22Rv1 (cell line): Measurements from ENCODE around the gene TRAK1.

ENCODE experiments used
- ZFX ChIP-seq: fragments of 450-650 bp; IDR thresholded peaks from 2 replicates; pipeline ENCODE4 v1.6.1; 2017; ENCODE audit warnings: antibody characterized with exemption, borderline replicate concordance
- TF ChIP-seq, protein P1 (sequence below): fragments of 450-650 bp; IDR thresholded peaks from 2 replicates; pipeline ENCODE4 v1.5.1; 2017; ENCODE audit warnings: mild to moderate bottlenecking

DNA sequence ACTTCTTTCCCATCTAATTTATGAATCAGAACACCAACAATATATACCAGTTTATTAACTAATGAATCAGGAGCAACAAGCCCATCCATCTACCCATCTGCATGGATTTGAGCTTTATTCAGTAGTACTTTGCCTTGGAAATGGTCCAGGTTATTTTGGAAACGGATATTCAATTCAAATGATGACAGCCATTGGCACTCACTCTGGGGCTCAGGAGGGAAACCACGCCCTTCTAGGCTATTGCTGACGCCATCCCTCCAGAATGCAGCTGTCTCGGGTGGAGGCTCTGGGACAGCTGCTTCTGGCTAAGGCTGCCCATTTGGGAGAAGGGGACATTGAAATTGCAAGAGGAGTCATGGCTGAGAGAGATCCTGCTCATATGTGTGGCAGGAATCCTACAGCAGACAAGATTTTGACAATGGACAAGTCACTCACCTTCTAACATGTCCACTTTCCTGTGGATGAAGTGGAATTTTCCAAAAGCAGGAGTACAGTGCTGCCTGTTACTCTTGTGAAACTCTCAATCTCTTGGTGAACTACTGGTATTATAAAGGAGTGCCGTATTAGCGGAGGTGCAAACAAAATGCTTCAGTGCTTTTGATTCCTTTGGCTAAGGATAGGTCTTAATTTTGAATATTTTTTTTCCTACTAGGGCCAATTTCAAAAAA is 29.3 kb upstream of the TRAK1 start:
- TF ChIP-seq, protein P1, sequence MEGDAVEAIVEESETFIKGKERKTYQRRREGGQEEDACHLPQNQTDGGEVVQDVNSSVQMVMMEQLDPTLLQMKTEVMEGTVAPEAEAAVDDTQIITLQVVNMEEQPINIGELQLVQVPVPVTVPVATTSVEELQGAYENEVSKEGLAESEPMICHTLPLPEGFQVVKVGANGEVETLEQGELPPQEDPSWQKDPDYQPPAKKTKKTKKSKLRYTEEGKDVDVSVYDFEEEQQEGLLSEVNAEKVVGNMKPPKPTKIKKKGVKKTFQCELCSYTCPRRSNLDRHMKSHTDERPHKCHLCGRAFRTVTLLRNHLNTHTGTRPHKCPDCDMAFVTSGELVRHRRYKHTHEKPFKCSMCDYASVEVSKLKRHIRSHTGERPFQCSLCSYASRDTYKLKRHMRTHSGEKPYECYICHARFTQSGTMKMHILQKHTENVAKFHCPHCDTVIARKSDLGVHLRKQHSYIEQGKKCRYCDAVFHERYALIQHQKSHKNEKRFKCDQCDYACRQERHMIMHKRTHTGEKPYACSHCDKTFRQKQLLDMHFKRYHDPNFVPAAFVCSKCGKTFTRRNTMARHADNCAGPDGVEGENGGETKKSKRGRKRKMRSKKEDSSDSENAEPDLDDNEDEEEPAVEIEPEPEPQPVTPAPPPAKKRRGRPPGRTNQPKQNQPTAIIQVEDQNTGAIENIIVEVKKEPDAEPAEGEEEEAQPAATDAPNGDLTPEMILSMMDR, result no peak
- TF ChIP-seq ZFX, result no peak
